Immature natural killer cell (primary cell): ENCODE data around the gene TMEM132C. TPM values are rescaled to one million over a fixed set of nuclear protein-coding genes. Genes with fewer than 3 reads are reported as not detected.

ENCODE experiments used
- DNase-seq, 3 donors: peaks; one replicate each; pipeline ENCODE4 v3.0.0; 2022; ENCODE audit warnings: mixed read lengths in 1 of 3
- H3K27ac Mint-ChIP-seq, 6 donors: one replicate each; pipeline ENCODE4 v1.8.0; 2020; ENCODE audit warnings: mixed read lengths in 6 of 6, mild to moderate bottlenecking in 5 of 6, inconsistent platforms in 4 of 6, moderate library complexity in 3 of 6
- H3K27me3 Mint-ChIP-seq, 3 donors: one replicate each; pipeline ENCODE4 v1.8.0; 2020 to 2021; ENCODE audit warnings: low read depth in 3 of 3, mild to moderate bottlenecking in 3 of 3, mixed read lengths in 3 of 3, moderate library complexity in 3 of 3, inconsistent platforms in 1 of 3
- H3K36me3 Mint-ChIP-seq, 3 donors: one replicate each; pipeline ENCODE4 v1.8.0; 2020; ENCODE audit warnings: mixed read lengths in 3 of 3, inconsistent platforms in 2 of 3, mild to moderate bottlenecking in 2 of 3
- H3K4me1 Mint-ChIP-seq, 2 donors: one replicate each; pipeline ENCODE4 v1.8.0; 2020; ENCODE audit warnings: inconsistent platforms in 2 of 2, mild to moderate bottlenecking in 2 of 2, mixed read lengths in 2 of 2, moderate library complexity in 1 of 2
- H3K4me3 Mint-ChIP-seq, 5 donors: one replicate each; pipeline ENCODE4 v1.8.0; 2020; ENCODE audit warnings: mild to moderate bottlenecking in 5 of 5, mixed read lengths in 5 of 5, inconsistent platforms in 3 of 5, moderate library complexity in 3 of 5
- H3K9me3 Mint-ChIP-seq, 6 donors: one replicate each; pipeline ENCODE4 v1.8.0; 2020; ENCODE audit warnings: mild to moderate bottlenecking in 6 of 6, mixed read lengths in 6 of 6, inconsistent platforms in 4 of 6, moderate library complexity in 3 of 6
- polyA plus RNA-seq, 3 donors: library from polyadenylated mRNA; unstranded; fragments of 300-500 nt; fragmentation: Illumina TruSeq; gene quantifications; one replicate each; pipeline ENCODE4 v1.2.3, GENCODE V29; 2021

The TMEM132C gene
- polyA plus RNA-seq, 3 donors from 2014 or later = 0.24 TPM; not detected in 2

GRCh38 chr12:128711486-128711885 is 444.5 kb downstream of the TMEM132C start:
- H3K27me3 Mint-ChIP-seq = peaks cover 0 to 9% (median 0%) of the 10 kb centered on the region in 3 donors
- no peak for DNase-seq

GRCh38 chr12:128712622-128713021 is 445.7 kb downstream of the TMEM132C start:
- Mint-ChIP-seq H3K4me1 (peaks cover 19 to 32% of the 10 kb centered on the region in 2 donors), H3K36me3 (peaks cover 0 to 4% (median 3%) of the 10 kb centered on the region in 3 donors), H3K9me3 (peaks cover 0 to 15% (median 7%) of the 10 kb centered on the region in 6 donors), H3K27ac (peak overlapping the region in 1 of 6 donors; percentile 5), H3K4me3 (no peak overlapping the region), H3K27me3 (peaks cover 0 to 9% (median 0%) of the 10 kb centered on the region in 3 donors)
- no peak for DNase-seq

More at GRCh38 chr12:128711486-128711885, 444.5 kb downstream of the TMEM132C start:
- peaks cover 0 to under 1% (median 0%) of the 10 kb centered on the region in 3 donors for H3K36me3 Mint-ChIP-seq
- H3K4me3 Mint-ChIP-seq = no peak overlapping the region
- peak overlapping the region in 1 of 6 donors; percentile 13 for H3K27ac Mint-ChIP-seq
- H3K9me3 Mint-ChIP-seq = peaks cover 0 to 3% (median under 1%) of the 10 kb centered on the region in 6 donors
- peaks cover 14 to 22% of the 10 kb centered on the region in 2 donors for H3K4me1 Mint-ChIP-seq

- H3K36me3 Mint-ChIP-seq = peaks cover 0 to 10% (median 9%) of the 10 kb centered on the region in 3 donors
- peaks cover 0 to 6% (median 0%) of the 10 kb centered on the region in 3 donors for H3K27me3 Mint-ChIP-seq
- H3K9me3 Mint-ChIP-seq = peaks cover 4 to 22% (median 14%) of the 10 kb centered on the region in 6 donors
- DNase-seq = no peak
- peak overlapping the region in 3 of 5 donors; percentile 8 to 57 (median 57) for H3K4me3 Mint-ChIP-seq
- H3K27ac Mint-ChIP-seq = peak overlapping the region in 3 of 6 donors; percentile 7 to 34 (median 28)
- H3K4me1 Mint-ChIP-seq = peaks cover 22 to 38% of the 10 kb centered on the region in 2 donors
Measured at GRCh38 chr12:128715485-128715884, 448.5 kb downstream of the TMEM132C start.

- no peak for DNase-seq
- Mint-ChIP-seq H3K27me3 (peaks cover 0 to 2% (median 0%) of the 10 kb centered on the region in 3 donors), H3K9me3 (peaks cover 0 to 1% (median 0%) of the 10 kb centered on the region in 6 donors), H3K36me3 (no peaks in the 10 kb centered on the region), H3K4me3 (no peak overlapping the region), H3K4me1 (peaks cover 48% of the 10 kb centered on the region in 2 donors), H3K27ac (no peak overlapping the region)
Measured at GRCh38 chr12:128724468-128725046, 457.6 kb downstream of the TMEM132C start.

GRCh38 chr12:128726886-128727285 is 459.9 kb downstream of the TMEM132C start:
- Mint-ChIP-seq H3K4me1 (peaks cover 57 to 59% of the 10 kb centered on the region in 2 donors), H3K27me3 (peaks cover 0 to 4% (median 0%) of the 10 kb centered on the region in 3 donors), H3K27ac (peak overlapping the region; percentile 76 to 93 (median 88)), H3K9me3 (no peaks in the 10 kb centered on the region), H3K4me3 (peak overlapping the region; percentile 50 to 72 (median 66)), H3K36me3 (no peaks in the 10 kb centered on the region)
- DNase-seq = no peak

- peak overlapping the region; percentile 76 to 93 (median 88) for H3K27ac Mint-ChIP-seq
- H3K9me3 Mint-ChIP-seq = no peaks in the 10 kb centered on the region
- H3K27me3 Mint-ChIP-seq = peaks cover 0 to 4% (median 0%) of the 10 kb centered on the region in 3 donors
- peak overlapping the region; percentile 50 to 72 (median 66) for H3K4me3 Mint-ChIP-seq
- no peaks in the 10 kb centered on the region for H3K36me3 Mint-ChIP-seq
- H3K4me1 Mint-ChIP-seq = peaks cover 61 to 62% of the 10 kb centered on the region in 2 donors
- no peak for DNase-seq
Measured at GRCh38 chr12:128727461-128727860, 460.5 kb downstream of the TMEM132C start.

- DNase-seq = no peak
- peak overlapping the region; percentile 76 to 93 (median 88) for H3K27ac Mint-ChIP-seq
- H3K9me3 Mint-ChIP-seq = no peaks in the 10 kb centered on the region
- H3K4me3 Mint-ChIP-seq = peak overlapping the region in 4 of 5 donors; percentile 14 to 72 (median 66)
- H3K27me3 Mint-ChIP-seq = peaks cover 0 to 4% (median 0%) of the 10 kb centered on the region in 3 donors
- peaks cover 64 to 65% of the 10 kb centered on the region in 2 donors for H3K4me1 Mint-ChIP-seq
- H3K36me3 Mint-ChIP-seq = no peaks in the 10 kb centered on the region
Measured at GRCh38 chr12:128727999-128728398, 461.0 kb downstream of the TMEM132C start.

- no peaks in the 10 kb centered on the region for H3K9me3 Mint-ChIP-seq
- no peaks in the 10 kb centered on the region for H3K36me3 Mint-ChIP-seq
- peak overlapping the region in 5 of 6 donors; percentile 55 to 74 (median 64) for H3K27ac Mint-ChIP-seq
- peaks cover 0 to 6% (median 0%) of the 10 kb centered on the region in 3 donors for H3K27me3 Mint-ChIP-seq
- no peak for DNase-seq
- H3K4me3 Mint-ChIP-seq = peak overlapping the region; percentile 15 to 51 (median 21)
- H3K4me1 Mint-ChIP-seq = peaks cover 72 to 80% of the 10 kb centered on the region in 2 donors
Measured at GRCh38 chr12:128729628-128730121, 462.7 kb downstream of the TMEM132C start.

- H3K36me3 Mint-ChIP-seq = peaks cover 3 to 8% (median 5%) of the 10 kb centered on the region in 3 donors
- no peak overlapping the region for H3K4me3 Mint-ChIP-seq
- peaks cover 0 to 7% (median 4%) of the 10 kb centered on the region in 6 donors for H3K9me3 Mint-ChIP-seq
- no peak for DNase-seq
- H3K27me3 Mint-ChIP-seq = peaks cover 0 to 5% (median 1%) of the 10 kb centered on the region in 3 donors
- peak overlapping the region in 2 of 6 donors; percentile 76 for H3K27ac Mint-ChIP-seq
- peaks cover 74 to 84% of the 10 kb centered on the region in 2 donors for H3K4me1 Mint-ChIP-seq
Measured at GRCh38 chr12:128734371-128734770, 467.4 kb downstream of the TMEM132C start.

GRCh38 chr12:128737292-128737966 is 470.5 kb downstream of the TMEM132C start:
- peaks cover 74 to 79% of the 10 kb centered on the region in 2 donors for H3K4me1 Mint-ChIP-seq
- peak; percentile 32 to 44 (median 42) for DNase-seq
- H3K36me3 Mint-ChIP-seq = peaks cover 4 to 13% (median 11%) of the 10 kb centered on the region in 3 donors
- H3K27me3 Mint-ChIP-seq = peaks cover 0 to 2% (median 1%) of the 10 kb centered on the region in 3 donors
- H3K27ac Mint-ChIP-seq = peak overlapping the region; percentile 88 to 97 (median 94)
- peak overlapping the region; percentile 33 to 67 (median 65) for H3K4me3 Mint-ChIP-seq
- peaks cover 0 to 8% (median 6%) of the 10 kb centered on the region in 6 donors for H3K9me3 Mint-ChIP-seq

GRCh38 chr12:128743916-128744315 is 476.9 kb downstream of the TMEM132C start:
- Mint-ChIP-seq H3K4me1 (peaks cover 86 to 87% of the 10 kb centered on the region in 2 donors), H3K27ac (peak overlapping the region; percentile 96 to 100 (median 98)), H3K9me3 (peaks cover 2 to 8% (median 6%) of the 10 kb centered on the region in 6 donors), H3K27me3 (peaks cover 0 to 7% (median 1%) of the 10 kb centered on the region in 3 donors), H3K36me3 (peaks cover 4 to 17% (median 11%) of the 10 kb centered on the region in 3 donors), H3K4me3 (peak overlapping the region; percentile 67 to 86 (median 80))
- peak; percentile 53 to 60 (median 57) for DNase-seq

- H3K4me3 Mint-ChIP-seq = peak overlapping the region; percentile 73 to 91 (median 88)
- peaks cover 87 to 88% of the 10 kb centered on the region in 2 donors for H3K4me1 Mint-ChIP-seq
- peaks cover 0 to 7% (median 0%) of the 10 kb centered on the region in 3 donors for H3K36me3 Mint-ChIP-seq
- DNase-seq = peak; percentile 67 to 68 (median 68)
- peaks cover 0 to 7% (median 0%) of the 10 kb centered on the region in 3 donors for H3K27me3 Mint-ChIP-seq
- H3K27ac Mint-ChIP-seq = peak overlapping the region; percentile 97 to 100 (median 98)
- H3K9me3 Mint-ChIP-seq = peaks cover 0 to 2% (median 0%) of the 10 kb centered on the region in 6 donors
Measured at GRCh38 chr12:128745772-128746689, 479.1 kb downstream of the TMEM132C start.
